A549 (cell line): ENCODE measurements around the gene SSX5. TPM values are rescaled to one million over a fixed set of nuclear protein-coding genes. Genes with fewer than 3 reads are reported as not detected.
A peak's percentile ranks its signal among the peaks of the same experiment; 100 is the strongest.
"Not testable (repeated sequence)": the region's sequence is repeated elsewhere in the genome, so short reads cannot be mapped to it uniquely, and the experiment has no call there.

Experiments
- ATAC-seq, 2 experiments: fragments of 200-7000 bp in 1 of 2; fragments of >200 bp in 1 of 2; cut with Nextera tagmentation in 1 of 2; cut with Tn5 transposase in 1 of 2; 3 replicates each; pipeline versions ENCODE4 v1.8.0 to v1.9.1; 2018 to 2020; ENCODE audit warnings: mild to moderate bottlenecking in 1 of 2, moderate library complexity in 1 of 2
- CTCF ChIA-PET: fragments of 300-600 bp; sonication (Branson Sonifier 250); formaldehyde crosslinking; extraction: SDS; loops from one replicate; lab custom pipeline; 2021; ENCODE audit warnings: antibody characterized with exemption, inconsistent platforms; lab: Yijun Ruan, JAX
- POLR2A ChIA-PET: fragments of 350-600 bp; formaldehyde crosslinking; extraction: SDS; loops from one replicate; lab custom pipeline; 2021; ENCODE audit warnings: antibody characterized with exemption, inconsistent platforms; lab: Yijun Ruan, JAX
- DNase-seq, 2 experiments: peaks; one replicate each; pipeline versions ENCODE4 v3.0.0 to v3.0.0-alpha.2; 2011 to 2016; ENCODE audit warnings: low read depth in 1 of 2, low spot score in 1 of 2
- FAIRE-seq: peaks from 2 replicates; lab custom pipeline; 2011; peaks lifted over from hg19 to GRCh38; lab: Jason Lieb, UNC
- H3K27ac ChIP-seq, 2 experiments: fragments of >200 bp; sonication (Bioruptor Twin); formaldehyde crosslinking; 3 replicates each; pipeline ENCODE4 v1.5.1; 2016 to 2017
- H3K4me1 ChIP-seq: fragments of >200 bp; sonication (Bioruptor Twin); formaldehyde crosslinking; 3 replicates; pipeline ENCODE4 v1.6.1; 2016
- H3K4me2 ChIP-seq: fragments of >200 bp; sonication (Bioruptor Twin); formaldehyde crosslinking; 3 replicates; pipeline ENCODE4 v1.6.1; 2016
- H3K4me3 ChIP-seq: fragments of >200 bp; sonication (Bioruptor Twin); formaldehyde crosslinking; 3 replicates; pipeline ENCODE4 v1.5.1; 2016
- H3K9me3 ChIP-seq: fragments of >200 bp; sonication (Bioruptor Twin); formaldehyde crosslinking; 3 replicates; pipeline ENCODE4 v1.6.1; 2016
- ATOH8 ChIP-seq: fragments of 250-450 bp; sonication (Bioruptor Pico); IDR thresholded peaks from 2 replicates; pipeline ENCODE4 v1.5.0; 2020; ENCODE audit warnings: low read depth, mild to moderate bottlenecking, moderate library complexity
- BCL3 ChIP-seq: fragments of >200 bp; sonication (Bioruptor Twin); formaldehyde crosslinking; IDR thresholded peaks from 3 replicates; pipeline ENCODE4 v1.6.1; 2016
- CEBPB ChIP-seq, 2 experiments: fragments of >200 bp in 1 of 2; sonication (Bioruptor Twin) in 1 of 2; formaldehyde crosslinking in 1 of 2; IDR thresholded peaks; 2 replicates each; pipeline ENCODE4 v1.6.1; 2012 to 2016
- CHD2 ChIP-seq: fragments of 150-350 bp; IDR thresholded peaks from 2 replicates; pipeline ENCODE4 v1.6.1; 2014; ENCODE audit warnings: low read length; ENCODE audit not compliant: partially characterized antibody
- CHD4 ChIP-seq: fragments of 200-600 bp; sonication (generic); IDR thresholded peaks from 2 replicates; pipeline ENCODE4 v1.6.1; 2016; ENCODE audit warnings: antibody characterized with exemption, mild to moderate bottlenecking, borderline replicate concordance
- EHMT2 ChIP-seq: fragments of 200-600 bp; sonication (generic); IDR thresholded peaks from 2 replicates; pipeline ENCODE4 v1.6.1; 2016; ENCODE audit warnings: antibody characterized with exemption, low read depth, mild to moderate bottlenecking, moderate library complexity
- FOSL2 ChIP-seq, 2 experiments: fragments of 450-650 bp in 1 of 2; fragments of >200 bp in 1 of 2; sonication (Bioruptor Twin) in 1 of 2; formaldehyde crosslinking; IDR thresholded peaks; 2 replicates each; pipeline versions ENCODE4 v1.5.0 to v1.6.1; 2016 to 2020; ENCODE audit warnings: mild to moderate bottlenecking in 1 of 2, moderate library complexity in 1 of 2
- FOXS1 ChIP-seq: fragments of 250-450 bp; sonication (Bioruptor Pico); IDR thresholded peaks from 2 replicates; pipeline ENCODE4 v1.5.0; 2020; ENCODE audit warnings: mild to moderate bottlenecking, moderate library complexity
- HEYL ChIP-seq: fragments of 250-450 bp; sonication (Bioruptor Pico); IDR thresholded peaks from 2 replicates; pipeline ENCODE4 v1.8.0; 2021; ENCODE audit warnings: mild to moderate bottlenecking, moderate library complexity
- JUN ChIP-seq, 2 experiments: fragments of >200 bp; sonication (Bioruptor Twin); formaldehyde crosslinking; IDR thresholded peaks; 2 replicates in 1 of 2; 3 replicates in 1 of 2; pipeline ENCODE4 v1.6.1; 2016 to 2017
- KDM5A ChIP-seq: fragments of 200-600 bp; sonication (generic); IDR thresholded peaks from 2 replicates; pipeline ENCODE4 v1.6.1; 2016; ENCODE audit warnings: antibody characterized with exemption, mild to moderate bottlenecking
- MAX ChIP-seq: IDR thresholded peaks from 2 replicates; pipeline ENCODE4 v1.6.1; 2012
- MYC ChIP-seq: IDR thresholded peaks from 2 replicates; pipeline ENCODE4 v1.6.1; 2012; ENCODE audit warnings: mild to moderate bottlenecking, inconsistent platforms, low read length, improper control_type of control experiment, borderline replicate concordance
- PBX3 ChIP-seq: IDR thresholded peaks from 2 replicates; pipeline ENCODE4 v1.6.1; 2012
- POLR2A ChIP-seq: IDR thresholded peaks from 2 replicates; pipeline ENCODE4 v1.6.1; 2012; ENCODE audit warnings: mild to moderate bottlenecking, low read length
- POLR2AphosphoS2 ChIP-seq: conservative IDR thresholded peaks from 2 replicates; pipeline ENCODE4 v1.6.1; 2012; ENCODE audit warnings: low read length, improper control_type of control experiment, inconsistent platforms
- RARB ChIP-seq: fragments of 250-450 bp; sonication (Bioruptor Pico); IDR thresholded peaks from 2 replicates; pipeline ENCODE4 v1.8.0; 2021; ENCODE audit warnings: mild to moderate bottlenecking, moderate library complexity
- REST ChIP-seq: fragments of 200-600 bp; sonication (generic); IDR thresholded peaks from 2 replicates; pipeline ENCODE4 v1.6.1; 2016; ENCODE audit warnings: antibody characterized with exemption, mild to moderate bottlenecking, moderate library complexity
- RNF2 ChIP-seq: fragments of 200-600 bp; sonication (generic); IDR thresholded peaks from 2 replicates; pipeline ENCODE4 v1.6.1; 2016; ENCODE audit warnings: low read depth, mild to moderate bottlenecking, antibody characterized with exemption, moderate library complexity, borderline replicate concordance
- SMC3 ChIP-seq: fragments of >200 bp; sonication (Bioruptor Twin); formaldehyde crosslinking; IDR thresholded peaks from 3 replicates; pipeline ENCODE4 v1.6.1; 2018; ENCODE audit warnings: inconsistent platforms
- SREBF2 ChIP-seq: fragments of 450-650 bp; IDR thresholded peaks from 2 replicates; pipeline ENCODE4 v1.6.1; 2014; ENCODE audit warnings: mild to moderate bottlenecking, moderate library complexity
- USF2 ChIP-seq: fragments of 450-650 bp; IDR thresholded peaks from 2 replicates; pipeline ENCODE4 v1.6.1; 2014; ENCODE audit warnings: antibody characterized with exemption
- ZC3H11A ChIP-seq: fragments of 450-650 bp; IDR thresholded peaks from 2 replicates; pipeline ENCODE4 v1.6.1; 2014; ENCODE audit warnings: antibody characterized with exemption, mild to moderate bottlenecking
- whole genome bisulfite sequencing: methylation state at CpG from one replicate; pipeline ENCODE4 v1.1.6; 2017; ENCODE audit errors: missing lambda C conversion rate; 5-methylcytosine and 5-hydroxymethylcytosine counted together
- polyA plus RNA-seq, 4 experiments: library from polyadenylated mRNA; depleted of rRNA in 3 of 4; stranded (reverse); fragments of >200 nt; fragmentation: RNase III in 1 of 4; extraction: RNeasy Plus Mini Kit Qiagen cat#74134 plus additional on column Dnase treatment in 1 of 4; gene quantifications; 2 replicates in 3 of 4; 3 replicates in 1 of 4; pipeline ENCODE4 v1.2.3, GENCODE V29; 2011 to 2017

Gene SSX5
- polyA plus RNA-seq, 2 of the 4 experiments (the other 2 are of a cell fraction): not detected

- H3K9me3 ChIP-seq: no peaks in the 10 kb centered on the region
- H3K27ac ChIP-seq: no peak overlapping the region
- WGBS: 48% methylated on average over 2 of the region's 2 CpGs
- H3K4me3 ChIP-seq: no peak overlapping the region
- H3K4me1 ChIP-seq: no peaks in the 10 kb centered on the region
- no peak overlapping the region for H3K4me2 ChIP-seq
- ChIA-PET CTCF (no interaction called here), POLR2A (no interaction called here)
- no peak for DNase-seq
- no peak for ATAC-seq
- TF ChIP-seq MYC (no peak), ZC3H11A (no peak), CHD4 (no peak), BCL3 (no peak), SMC3 (no peak), HEYL (CRISPR knock-in tag) (no peak)
- FAIRE-seq: no peak
Measured at GRCh38 chrX:48154796-48155195, 41.8 kb downstream of the SSX5 start.

- no peaks in the 10 kb centered on the region for H3K9me3 ChIP-seq
- ChIA-PET CTCF (no interaction called here), POLR2A (no interaction called here)
- H3K4me2 ChIP-seq: no peak overlapping the region
- ATAC-seq (no peak), FAIRE-seq (peak; percentile 70), DNase-seq (no peak)
- no peak overlapping the region for H3K4me3 ChIP-seq
- TF ChIP-seq POLR2A (no peak), USF2 (no peak), MAX (no peak), EHMT2 (no peak), CEBPB (IDR thresholded peaks at IDR 0.05) (no peak), RNF2 (no peak), FOXS1 (CRISPR knock-in tag) (no peak), CHD2 (no peak), CHD4 (no peak), BCL3 (no peak), JUN (IDR thresholded peaks at IDR 0.05) (no peak), KDM5A (no peak), RARB (CRISPR knock-in tag) (no peak), REST (no peak), POLR2AphosphoS2 (no peak), FOSL2 (IDR thresholded peaks at IDR 0.05) (no peak), FOSL2 (CRISPR knock-in tag; IDR thresholded peaks at IDR 0.05) (no peak), PBX3 (no peak), ATOH8 (CRISPR knock-in tag) (no peak), SREBF2 (no peak)
- 32% methylated on average over 10 of the region's 10 CpGs for WGBS
- no peaks in the 10 kb centered on the region for H3K4me1 ChIP-seq
- no peak overlapping the region for H3K27ac ChIP-seq
Measured at GRCh38 chrX:48153769-48154168, 42.8 kb downstream of the SSX5 start.

- not testable (repeated sequence) for H3K4me1 ChIP-seq
Measured at GRCh38 chrX:48142697-48143096, 53.9 kb downstream of the SSX5 start.

More at GRCh38 chrX:48142697-48143096, 53.9 kb downstream of the SSX5 start:
- POLR2A ChIA-PET, H3K9me3 ChIP-seq, DNase-seq, H3K4me3 ChIP-seq, H3K27ac ChIP-seq, ATAC-seq, H3K4me2 ChIP-seq, CTCF ChIA-PET, FAIRE-seq: not testable (repeated sequence)
- 54% methylated on average over 11 of the region's 11 CpGs for WGBS
